GM19395 (cell line): ENCODE results near the gene ETF1.

ENCODE experiments used
- ATAC-seq: cut with Tn5 transposase; IDR thresholded peaks from one replicate; pipeline ENCODE4 v1.9.1; 2021; ENCODE audit warnings: mild to moderate bottlenecking, moderate library complexity; ENCODE audit not compliant: unreplicated experiment

ETF1 gene

DNA sequence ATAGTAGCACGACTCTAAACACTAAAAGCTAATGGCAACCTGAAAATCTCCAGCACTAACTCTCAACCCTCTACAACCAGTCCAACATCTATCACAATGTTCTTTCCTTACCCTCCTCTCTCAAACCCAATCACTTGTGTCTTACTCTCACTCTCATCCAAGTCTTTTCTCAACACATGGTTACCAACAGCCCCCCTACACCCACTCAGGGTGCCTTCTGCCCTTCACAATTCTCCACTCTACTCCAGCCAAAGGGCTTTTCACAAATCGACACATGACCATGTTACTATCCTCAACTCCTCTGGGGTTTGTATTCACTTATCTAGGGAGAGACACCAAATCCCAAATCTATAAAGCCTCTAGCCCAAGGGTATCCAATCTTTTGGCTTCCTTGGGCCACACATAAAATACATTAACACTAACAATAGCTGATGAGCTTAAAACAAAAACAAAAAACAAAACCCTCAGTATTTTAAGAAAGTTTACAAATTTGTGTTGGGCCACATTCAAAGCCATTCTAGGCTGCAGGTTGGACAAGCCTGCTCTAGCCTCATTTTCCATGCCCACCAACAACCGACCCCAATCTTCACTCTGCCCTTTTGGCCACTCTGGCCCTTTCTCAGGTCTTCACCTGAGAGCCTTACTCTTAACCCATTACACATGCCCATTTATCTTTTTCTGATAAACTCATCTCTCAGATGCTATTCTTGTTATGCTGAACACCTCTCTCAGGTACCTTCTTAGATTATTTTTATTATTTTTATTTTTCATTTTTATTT, 20.5 kb upstream of the ETF1 start:
- no peak for ATAC-seq

DNA sequence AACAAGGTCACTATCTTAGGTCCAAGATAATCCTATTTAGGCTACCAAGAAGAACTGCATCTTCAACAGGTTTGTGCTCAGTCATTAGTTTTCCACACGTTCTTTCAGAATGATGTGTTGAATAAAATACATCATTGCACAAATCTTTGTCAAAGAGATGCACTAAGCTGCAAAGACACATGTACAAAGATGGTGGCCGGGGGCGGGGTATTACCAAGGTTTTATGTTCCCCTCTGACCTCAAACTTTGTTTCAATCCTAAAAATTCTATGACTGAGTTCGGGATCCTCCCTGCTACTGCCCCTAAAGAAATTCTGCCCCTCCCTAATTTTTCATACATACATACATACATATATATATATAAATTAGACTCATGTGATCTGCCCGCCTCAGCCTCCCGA, 17.9 kb upstream of the ETF1 start:
- no peak for ATAC-seq

DNA sequence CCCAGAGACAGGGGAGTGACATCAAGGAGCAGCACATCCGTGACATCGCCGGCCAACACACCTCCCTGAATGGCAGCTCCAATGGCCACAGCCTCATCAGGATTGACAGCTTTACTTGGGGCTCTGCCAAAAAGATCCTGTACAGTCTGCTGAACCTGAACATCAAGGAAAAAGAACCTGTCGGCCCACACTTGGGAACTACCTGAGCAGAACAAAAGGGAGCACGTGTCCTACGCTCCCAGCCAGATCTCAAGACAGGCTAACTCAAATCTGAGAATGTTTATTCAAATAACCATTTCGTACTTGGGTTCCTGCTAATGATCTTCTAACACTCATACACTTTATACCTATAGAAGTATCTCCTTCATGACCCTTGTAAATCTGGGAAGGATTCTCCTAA, 16.9 kb upstream of the ETF1 start:
- no peak for ATAC-seq

DNA sequence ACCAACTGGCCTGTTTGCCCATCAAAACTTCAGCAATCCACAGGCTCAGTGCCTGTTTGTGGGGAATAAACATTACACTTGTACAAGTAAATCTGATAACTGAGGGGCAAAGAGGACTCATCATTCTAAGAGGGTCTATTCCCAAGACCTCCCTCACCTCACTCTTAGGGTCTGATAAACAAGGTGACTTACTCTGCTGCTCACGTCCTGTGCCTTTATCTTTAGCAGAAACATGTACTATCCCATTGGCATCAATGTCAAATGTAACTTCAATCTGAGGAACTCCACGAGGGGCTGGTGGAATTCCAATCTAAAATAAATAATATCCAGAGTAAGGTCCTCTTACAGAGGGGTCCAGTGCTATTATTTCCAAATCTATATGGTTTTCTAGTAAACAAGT, 14.6 kb upstream of the ETF1 start:
- ATAC-seq = no peak

DNA sequence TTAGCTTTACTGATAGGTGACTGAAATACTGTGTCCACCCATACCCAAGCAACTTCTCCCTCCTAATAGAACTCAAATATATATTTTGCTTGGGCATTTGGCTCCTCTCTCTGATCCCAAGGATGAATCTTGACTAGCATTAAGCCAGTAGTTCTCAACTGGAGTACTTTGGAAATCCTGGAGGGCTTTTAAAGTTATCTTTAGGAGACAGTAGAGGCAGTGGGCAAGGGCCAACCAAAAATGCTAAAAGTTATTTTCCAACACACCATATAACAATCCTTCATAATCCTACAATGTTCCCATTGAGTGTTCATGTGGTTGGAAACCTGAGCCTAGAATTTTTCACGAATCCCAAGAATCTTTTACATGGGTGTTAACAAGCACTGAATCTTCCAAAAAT, 11.1 kb upstream of the ETF1 start:
- no peak for ATAC-seq

DNA sequence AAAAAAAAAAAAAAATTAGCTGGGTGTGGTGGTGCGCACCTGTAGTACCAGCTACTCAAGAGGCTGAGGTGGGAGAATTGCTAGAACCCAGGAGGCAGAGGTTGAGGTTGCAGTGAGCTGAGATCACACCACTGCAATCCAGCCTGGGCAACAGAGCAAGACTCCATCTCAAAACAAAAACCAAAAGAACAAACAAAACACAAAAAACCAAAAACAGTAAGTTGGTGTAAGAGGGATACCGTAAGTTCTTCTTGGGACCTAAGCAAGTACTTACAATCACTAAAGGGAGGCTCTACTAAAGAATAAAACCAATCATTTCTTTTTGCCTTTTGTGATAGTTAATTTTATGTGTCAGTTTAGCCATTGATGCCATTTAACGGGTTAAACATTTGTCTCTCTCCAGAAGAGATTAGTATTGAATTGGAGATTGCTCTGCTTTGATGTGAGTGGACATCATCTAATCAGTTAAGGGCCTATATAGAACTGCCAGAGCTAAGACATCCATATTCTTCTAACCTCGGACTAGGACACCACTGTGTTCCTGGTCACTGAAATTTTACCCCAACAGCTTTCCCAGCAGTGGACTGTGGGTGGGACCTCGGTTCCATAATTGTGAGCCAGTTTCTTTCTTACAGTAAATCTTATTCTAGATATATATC, 10.5 kb upstream of the ETF1 start:
- no peak for ATAC-seq

DNA sequence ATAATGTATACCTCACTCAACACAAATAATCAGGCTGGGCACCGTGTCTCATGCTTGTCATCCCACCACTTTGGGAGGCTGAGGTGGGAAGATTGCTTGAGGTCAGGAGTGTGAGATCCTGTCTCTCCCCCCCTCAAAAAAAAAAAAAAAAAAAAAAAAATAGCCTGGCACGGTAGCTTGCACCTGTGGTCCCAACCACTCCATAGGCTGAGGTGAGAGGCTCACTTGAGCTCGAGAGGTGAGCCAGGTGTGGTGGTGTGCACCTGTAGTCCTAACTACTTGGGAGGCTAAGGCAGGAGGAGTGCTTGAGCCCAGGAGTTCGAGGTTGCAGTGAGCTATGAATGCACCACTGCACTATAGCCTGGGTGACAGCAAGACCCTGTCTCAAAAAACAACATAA, 9.6 kb upstream of the ETF1 start:
- ATAC-seq = no peak

DNA sequence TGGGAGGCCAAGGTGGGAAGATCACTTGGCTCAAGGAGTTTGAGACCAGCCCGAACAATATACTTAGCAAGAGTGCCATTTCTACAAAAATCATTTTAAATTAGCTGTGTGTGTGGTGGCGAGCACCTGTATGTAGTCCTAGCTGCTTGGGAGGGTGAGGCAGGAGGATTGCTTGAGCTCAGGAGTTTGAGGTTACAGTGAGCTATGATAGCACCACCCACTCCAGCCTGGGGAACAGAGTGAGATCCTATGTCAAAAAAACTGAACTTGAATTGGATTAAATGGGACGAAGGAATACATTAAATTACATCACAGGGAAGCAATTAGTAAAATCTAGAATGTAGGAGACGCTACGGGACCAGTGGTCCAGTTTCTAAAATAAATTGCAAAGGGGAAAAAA, 6.4 kb upstream of the ETF1 start:
- no peak for ATAC-seq

DNA sequence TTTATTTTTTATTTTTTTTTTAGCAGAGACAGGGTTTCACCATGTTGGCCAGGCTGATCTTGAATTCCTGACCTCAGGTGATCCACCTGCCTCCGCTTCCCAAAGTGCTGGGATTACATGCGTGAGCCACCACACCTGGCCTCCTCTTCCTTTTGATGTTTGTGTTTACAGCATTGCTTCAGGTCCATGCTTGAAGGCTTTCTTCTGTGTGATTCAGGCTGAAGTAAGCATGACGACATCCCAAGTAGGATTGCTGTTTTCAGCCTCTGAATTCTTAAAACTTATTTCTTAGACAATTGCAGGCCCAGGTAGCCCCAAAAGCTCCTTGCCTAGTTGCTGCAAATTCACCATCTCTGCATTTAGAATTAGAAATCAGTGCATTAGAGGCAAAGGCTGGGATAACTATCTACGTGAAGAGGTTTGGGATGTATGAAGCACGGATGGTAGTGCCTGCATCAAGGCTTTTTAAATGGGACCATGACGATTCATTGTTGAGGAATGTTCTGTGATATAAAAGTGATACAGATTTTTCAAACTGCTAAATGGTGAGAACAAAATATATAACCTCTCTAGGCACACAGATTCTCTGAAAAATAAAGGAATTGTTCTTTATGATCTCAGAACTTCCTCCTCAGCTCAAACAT, 3.0 kb upstream of the ETF1 start:
- no peak for ATAC-seq

DNA sequence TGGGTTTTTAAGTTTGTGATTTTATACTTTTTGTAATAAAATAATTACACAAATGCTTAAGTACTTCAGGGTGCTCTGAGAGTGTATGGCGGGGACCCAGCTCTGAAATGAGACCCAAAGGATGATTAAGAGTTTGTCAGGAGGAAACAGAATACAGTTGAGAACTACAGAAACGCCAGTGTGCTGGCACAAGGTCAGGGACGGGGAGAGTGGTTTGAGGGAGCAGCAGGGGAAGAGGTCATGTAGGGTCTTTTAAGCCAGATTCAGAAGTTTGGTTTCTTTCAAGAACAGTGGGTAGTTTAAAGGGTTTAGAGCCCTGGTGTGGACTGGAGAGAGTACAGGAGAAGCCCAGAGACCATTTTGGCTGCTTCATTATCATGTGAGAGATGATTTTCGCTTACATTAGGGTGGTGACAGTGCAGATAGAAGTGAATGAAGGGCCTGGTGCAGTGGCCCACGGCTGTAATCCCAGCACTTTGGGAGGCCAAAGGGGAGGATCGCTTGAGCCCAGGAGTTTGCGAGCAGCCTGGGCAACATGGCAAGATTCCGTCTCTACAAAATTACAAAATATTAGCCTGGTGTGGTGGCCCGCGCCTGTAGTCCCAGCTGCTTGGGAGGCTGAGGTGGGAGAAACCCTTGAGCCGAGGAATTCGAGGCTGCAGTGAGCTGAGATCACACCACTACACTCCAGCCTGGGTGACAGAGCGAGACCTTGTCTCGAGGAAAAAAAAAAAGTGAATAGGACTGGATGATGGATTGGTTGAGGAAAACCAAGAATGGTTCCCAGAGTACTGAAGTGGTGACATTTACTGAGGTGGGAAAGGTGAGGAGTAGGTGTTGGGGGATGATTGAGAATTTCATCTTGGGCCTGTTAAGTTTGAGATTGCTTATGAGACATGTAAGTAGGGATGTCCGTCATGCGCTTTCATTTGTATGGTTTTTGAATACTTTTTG, 1.4 kb upstream of the ETF1 start:
- no peak for ATAC-seq

DNA sequence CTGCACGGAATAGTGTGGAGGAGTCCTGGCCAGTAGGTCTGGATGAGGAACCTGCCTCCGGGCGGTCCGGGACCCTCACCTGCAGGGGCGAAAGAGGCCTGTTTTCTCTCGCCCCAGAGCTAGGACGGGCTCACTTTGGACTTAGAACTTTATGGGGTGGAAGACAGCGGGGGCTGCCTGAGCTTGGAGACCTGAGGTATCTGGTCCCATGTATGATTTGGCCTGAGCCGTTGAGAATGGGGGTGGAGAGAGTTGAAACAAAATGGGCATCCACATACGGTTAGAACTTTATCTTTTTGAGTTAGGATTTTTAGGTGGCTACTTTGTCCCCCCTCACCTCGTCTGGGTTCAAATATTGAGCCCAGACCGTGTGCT, 681 bp upstream of the ETF1 start:
- peak; percentile 57 for ATAC-seq

DNA sequence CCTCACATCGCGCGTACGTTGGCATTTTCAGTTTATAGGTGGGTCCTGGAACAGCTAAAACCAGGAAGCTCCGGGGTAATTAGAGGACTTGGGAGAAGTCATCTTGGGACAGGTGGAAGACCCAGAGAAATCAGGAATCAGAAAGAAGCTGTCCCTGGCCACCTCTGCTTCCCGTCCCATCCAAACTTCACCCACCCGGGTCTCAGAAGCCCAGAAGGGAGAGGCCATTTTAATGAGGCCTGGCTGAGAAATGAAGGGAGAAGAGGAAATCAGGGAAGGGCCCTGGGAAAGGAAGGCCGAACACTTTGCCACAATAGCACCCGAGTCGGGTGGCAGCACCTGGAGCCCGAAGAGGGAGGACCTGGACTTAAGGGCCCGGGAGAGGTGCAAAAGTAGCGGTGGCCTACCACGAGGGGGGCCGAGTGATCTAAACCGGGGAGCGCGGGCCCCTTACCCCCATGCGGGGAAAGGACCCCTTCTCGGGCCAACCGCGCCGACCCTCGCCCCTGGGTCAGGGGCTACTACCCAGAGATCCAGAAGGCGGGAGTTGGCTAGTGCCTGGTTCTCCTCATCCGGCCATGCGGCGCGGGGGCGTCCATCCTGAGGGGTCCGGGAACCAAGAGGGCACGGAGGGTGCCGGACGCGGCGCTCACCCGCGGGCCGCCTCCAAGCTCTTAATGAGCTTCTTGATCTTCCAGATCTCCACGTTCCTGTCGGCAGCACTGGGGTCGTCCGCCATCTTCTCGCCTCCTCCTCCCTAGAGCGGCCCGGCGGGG, 668 bp downstream of the ETF1 start:
- no peak for ATAC-seq

DNA sequence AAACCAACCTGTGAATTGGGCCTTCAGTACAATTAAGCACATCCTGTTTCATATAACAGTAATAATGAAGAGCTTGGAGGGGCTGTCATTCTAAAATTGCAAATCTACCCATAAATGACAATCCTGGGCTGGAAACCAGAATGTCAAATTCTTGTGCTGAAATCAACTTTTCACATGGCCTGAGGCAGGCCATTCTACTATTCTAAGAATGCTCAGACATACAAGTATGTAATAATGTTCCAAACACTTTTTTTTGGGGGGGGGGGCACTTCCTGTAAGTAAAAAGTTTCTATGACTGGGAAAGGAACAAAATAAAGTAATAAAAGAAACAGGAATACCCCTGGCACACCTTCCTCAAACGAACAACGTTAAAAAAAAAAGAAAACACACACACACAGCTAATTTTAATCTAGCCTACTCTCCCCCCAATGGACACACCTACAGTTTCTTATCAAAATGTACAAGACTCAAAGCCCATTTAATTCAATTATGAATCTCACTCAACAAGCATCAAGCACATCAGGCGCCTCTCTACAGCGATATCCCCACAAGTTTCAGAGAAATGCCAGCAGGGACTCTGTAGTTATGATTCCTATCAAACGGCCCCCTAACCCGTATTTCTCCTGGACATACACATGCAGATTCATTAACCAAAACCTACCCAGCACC, 1.4 kb downstream of the ETF1 start:
- no peak for ATAC-seq

DNA sequence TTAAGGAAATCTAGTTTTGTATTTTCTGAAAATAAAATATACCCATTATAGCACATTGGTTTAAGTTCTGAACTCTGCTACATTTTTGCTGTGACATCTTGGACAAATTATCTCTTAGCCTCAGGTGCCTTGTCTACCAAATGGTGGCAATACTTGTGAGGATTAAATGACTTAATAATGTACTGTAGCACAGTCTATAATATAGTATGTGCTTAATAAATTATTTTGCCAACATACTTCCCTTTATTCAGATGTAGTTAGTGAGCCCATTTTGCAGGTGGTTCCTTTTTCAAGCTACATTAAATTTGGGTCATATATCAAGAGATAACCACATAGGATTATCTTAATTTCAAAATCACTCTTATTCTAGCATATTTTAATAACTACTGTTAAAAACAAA, 3.2 kb downstream of the ETF1 start:
- ATAC-seq = no peak

DNA sequence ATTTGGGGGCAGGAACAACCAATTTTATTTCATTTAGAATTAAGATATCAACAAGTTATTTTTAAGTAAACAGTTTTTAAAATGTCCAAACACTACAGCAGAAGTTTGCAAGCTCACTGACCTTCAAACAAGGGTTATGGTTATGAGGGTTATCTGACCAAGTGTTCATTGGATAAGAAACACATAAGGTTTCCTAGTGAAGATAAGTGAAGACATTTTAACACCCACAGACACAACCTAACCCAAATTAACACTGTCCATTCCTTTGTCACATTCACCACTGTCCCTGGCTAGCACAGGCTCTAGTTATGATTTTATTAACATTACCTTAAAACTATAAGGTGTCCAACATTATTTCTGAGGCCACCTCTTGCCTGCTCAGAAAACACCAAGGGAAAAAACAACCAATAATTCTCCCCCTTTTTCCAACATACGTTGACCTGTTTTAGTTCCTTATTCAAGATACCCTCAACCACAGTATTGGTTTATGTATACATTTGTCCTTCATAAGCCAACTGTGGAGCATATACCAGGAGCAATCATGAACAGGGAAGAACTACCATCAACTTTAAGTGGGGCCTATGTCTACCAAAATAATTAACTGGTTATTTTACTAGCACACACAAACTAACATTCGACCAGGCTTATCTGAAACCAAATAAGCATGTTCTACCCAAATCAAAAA, 4.0 kb downstream of the ETF1 start:
- no peak for ATAC-seq

DNA sequence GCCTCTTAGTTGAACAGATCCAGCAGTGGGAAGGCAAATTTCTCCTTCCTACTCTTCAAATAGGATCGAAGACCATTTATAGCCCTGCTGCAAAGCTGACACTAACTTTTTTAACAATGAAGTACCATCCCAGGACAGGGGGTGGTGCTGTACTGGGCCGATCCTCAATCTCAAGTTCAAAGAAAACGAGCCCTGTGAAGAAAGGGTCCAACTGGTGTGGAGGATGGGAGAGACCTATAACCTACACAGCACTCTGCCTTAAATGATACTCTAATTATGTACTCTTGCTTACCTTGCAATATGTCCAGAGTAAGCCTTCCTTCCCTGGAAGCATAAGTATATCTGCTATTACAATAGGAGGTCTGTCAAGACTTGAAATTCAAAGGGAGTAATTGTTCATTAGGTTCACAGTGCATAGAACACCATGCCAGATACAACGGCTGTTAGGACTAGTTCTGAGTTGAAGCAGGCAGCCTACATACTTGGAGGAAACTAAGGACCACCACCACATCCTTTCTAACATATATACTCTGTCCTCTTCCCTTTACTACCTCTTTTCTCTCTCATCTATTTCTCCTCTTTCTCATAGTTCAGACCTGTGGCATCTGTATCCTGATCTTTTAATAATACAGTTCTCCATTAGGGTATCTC, 6.2 kb downstream of the ETF1 start:
- ATAC-seq = no peak

DNA sequence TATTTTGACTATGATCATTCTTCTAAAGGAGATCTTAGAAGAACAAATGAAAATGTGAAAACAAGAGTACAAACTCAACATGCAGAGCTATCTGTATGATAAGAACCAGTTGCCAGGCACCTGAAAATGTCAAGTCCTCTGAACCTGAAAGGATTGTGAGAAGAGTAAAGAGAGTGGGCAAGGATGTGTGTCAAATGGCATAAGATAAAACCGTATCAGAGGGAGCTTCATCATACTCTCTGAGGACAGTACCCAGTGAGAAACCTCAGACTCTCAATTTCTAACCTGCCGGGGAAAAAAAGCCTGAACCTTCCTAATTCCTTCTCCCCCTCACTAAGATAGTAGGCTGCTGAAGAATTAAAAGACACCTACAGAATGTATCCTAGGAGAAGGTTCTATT, 6.8 kb downstream of the ETF1 start:
- ATAC-seq = no peak

DNA sequence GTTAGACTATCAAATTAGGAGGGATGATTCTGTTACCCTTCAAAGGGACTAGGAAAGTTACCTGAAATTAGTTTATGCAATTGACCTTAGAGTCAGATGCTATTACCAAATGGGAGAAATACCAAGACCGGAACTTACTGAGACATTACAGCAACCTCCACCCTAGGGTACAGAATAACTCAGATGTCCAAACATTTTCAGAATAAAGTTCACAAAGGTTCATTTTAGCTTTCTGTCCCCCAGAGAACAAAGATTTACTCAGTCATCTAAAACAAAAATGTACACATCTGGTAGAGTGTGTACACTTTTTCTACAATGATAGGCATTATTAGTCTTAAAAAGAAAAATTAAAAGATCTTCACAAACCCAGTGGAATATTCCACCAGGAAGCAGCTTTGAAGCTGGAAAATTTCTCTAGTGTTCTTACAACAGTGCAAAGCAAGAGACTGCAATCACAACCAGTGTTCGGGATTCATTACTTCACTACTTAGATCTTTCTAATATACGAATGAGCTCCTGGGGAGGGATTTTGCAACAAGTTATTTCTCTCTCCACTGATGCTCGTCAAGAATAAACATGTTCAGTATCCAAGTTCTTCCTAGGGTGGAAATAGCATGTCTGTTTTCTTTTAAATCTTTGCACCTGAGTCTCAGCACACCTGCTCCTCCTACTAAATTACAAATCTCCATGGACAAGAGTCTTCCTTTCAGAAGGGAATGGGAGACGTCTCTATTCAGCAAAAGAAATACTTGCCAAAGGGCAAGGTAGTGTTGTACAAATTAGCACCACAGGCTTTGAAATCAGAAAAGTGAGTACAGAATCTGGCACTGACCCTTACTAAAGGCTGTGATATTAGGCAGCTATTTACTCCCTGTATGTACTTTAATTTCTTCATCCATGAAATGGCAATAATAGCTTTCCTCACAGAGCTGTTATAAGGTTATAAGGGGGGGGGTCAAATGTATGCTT, 8.8 kb downstream of the ETF1 start:
- ATAC-seq = no peak
